K562 (cell line): ENCODE results near the gene ZDHHC18. TPM values are rescaled to one million over a fixed set of nuclear protein-coding genes. Genes with fewer than 3 reads are reported as not detected.

Source experiments
- CUX1 ChIP-seq: fragments of 200-800 bp; sonication (Bioruptor generic); IDR thresholded peaks from 2 replicates; pipeline ENCODE4 v1.6.1; 2016; ENCODE audit warnings: missing genetic modification characterization, missing compliant biosample characterization
- ETS2 ChIP-seq: IDR thresholded peaks from 2 replicates; pipeline ENCODE4 v1.6.1; 2016; ENCODE audit warnings: borderline replicate concordance, missing genetic modification characterization, mild to moderate bottlenecking, moderate library complexity, missing compliant biosample characterization; ENCODE audit not compliant: poor library complexity, severe bottlenecking
- FOXP1 ChIP-seq: sonication (generic); formaldehyde crosslinking; IDR thresholded peaks from 2 replicates; pipeline ENCODE4 v1.8.0; 2022; ENCODE audit warnings: mild to moderate bottlenecking, missing genetic modification reagents
- HLTF ChIP-seq: fragments of 450-650 bp; IDR thresholded peaks from 2 replicates; pipeline ENCODE4 v1.6.1; 2016
- IRF9 ChIP-seq: fragments of 450-650 bp; IDR thresholded peaks from 2 replicates; pipeline ENCODE4 v1.6.1; 2016; ENCODE audit warnings: missing biosample characterization, missing genetic modification characterization
- KAT8 ChIP-seq: fragments of 450-650 bp; IDR thresholded peaks from 2 replicates; pipeline ENCODE4 v1.6.1; 2016; ENCODE audit warnings: low read depth, mild to moderate bottlenecking
- MECOM ChIP-seq: fragments of 250-450 bp; sonication (Bioruptor Pico); IDR thresholded peaks from 2 replicates; pipeline ENCODE4 v1.8.0; 2022; ENCODE audit warnings: inconsistent platforms
- MTA2 ChIP-seq: fragments of 450-650 bp; IDR thresholded peaks from 2 replicates; pipeline ENCODE4 v1.6.1; 2016; ENCODE audit warnings: low read depth
- NCOA1 ChIP-seq: fragments of 450-650 bp; IDR thresholded peaks from 2 replicates; pipeline ENCODE4 v1.6.1; 2016; ENCODE audit warnings: low read depth
- NFIC ChIP-seq: fragments of 450-650 bp; IDR thresholded peaks from 2 replicates; pipeline ENCODE4 v1.6.1; 2017; ENCODE audit warnings: mild to moderate bottlenecking, inconsistent platforms
- NUFIP1 ChIP-seq: fragments of 450-650 bp; IDR thresholded peaks from 2 replicates; pipeline ENCODE4 v1.6.1; 2018; ENCODE audit not compliant: partially characterized antibody
- PYGO2 ChIP-seq: fragments of 450-650 bp; IDR thresholded peaks from 2 replicates; pipeline ENCODE4 v1.6.1; 2016; ENCODE audit warnings: mild to moderate bottlenecking, missing genetic modification characterization, moderate library complexity, missing compliant biosample characterization
- SMARCA5 ChIP-seq: fragments of 450-650 bp; IDR thresholded peaks from 2 replicates; pipeline ENCODE4 v1.6.1; 2016
- TGIF2 ChIP-seq: sonication (generic); formaldehyde crosslinking; IDR thresholded peaks from 2 replicates; pipeline ENCODE4 v1.8.1; 2022; ENCODE audit warnings: mild to moderate bottlenecking, missing genetic modification reagents, moderate library complexity
- TRIM28 ChIP-seq: fragments of 450-650 bp; IDR thresholded peaks from 2 replicates; pipeline ENCODE4 v1.6.1; 2017
- ZBTB17 ChIP-seq: fragments of 450-650 bp; formaldehyde crosslinking; IDR thresholded peaks from 2 replicates; pipeline ENCODE4 v1.4.0; 2020; ENCODE audit warnings: mild to moderate bottlenecking
- ZKSCAN3 ChIP-seq: fragments of 250-450 bp; sonication (Bioruptor Pico); IDR thresholded peaks from 2 replicates; pipeline ENCODE4 v1.4.0; 2020
- ZNF277 ChIP-seq: fragments of 250-450 bp; sonication (Bioruptor Pico); IDR thresholded peaks from 2 replicates; pipeline ENCODE4 v1.8.0; 2022; ENCODE audit warnings: inconsistent platforms, mild to moderate bottlenecking, moderate library complexity, borderline replicate concordance
- ZNF512 ChIP-seq: IDR thresholded peaks from 2 replicates; pipeline ENCODE4 v1.6.1; 2016; ENCODE audit warnings: missing genetic modification characterization, missing compliant biosample characterization
- ZNF707 ChIP-seq: fragments of 250-450 bp; sonication (Bioruptor Pico); conservative IDR thresholded peaks from 2 replicates; pipeline ENCODE4 v1.8.0; 2022; ENCODE audit warnings: inconsistent platforms, mild to moderate bottlenecking, moderate library complexity
- polyA plus RNA-seq, 8 experiments: library from polyadenylated mRNA; depleted of rRNA in 4 of 8; stranded (reverse) in 5 of 8; unstranded in 3 of 8; fragments of >200 nt; fragmentation: Nextera tagmentation in 2 of 8; fragmentation: Illumina TruSeq in 1 of 8; extraction: Ambion mirVana in 2 of 8; extraction: Trizol in 1 of 8; gene quantifications; 2 replicates each; pipeline versions ENCODE4 v1.2.1 to v1.2.3, GENCODE V29; 2011 to 2014; ENCODE audit warnings: inconsistent platforms in 1 of 8, missing spikeins in 1 of 8
- total RNA-seq, 7 experiments: library from RNA; depleted of rRNA in 6 of 7; stranded (reverse); fragments of >200 nt in 6 of 7; fragmentation: Illumina TruSeq in 2 of 7; extraction: Trizol in 2 of 7; gene quantifications; 2 replicates each; pipeline versions ENCODE4 v1.2.1 to v1.2.3, GENCODE V29; 2011 to 2021; ENCODE audit warnings: low replicate concordance in 1 of 7

Gene ZDHHC18
- total and polyA plus RNA-seq, 9 of the 15 experiments (the other 6 are each of a cell fraction or from before 2014, with no cell fraction given), result 0.42 to 35.6 (median 15.8) TPM

- no peak for TF ChIP-seq NUFIP1
- TF ChIP-seq ZNF277 (CRISPR knock-in tag), result no peak
- TF ChIP-seq NCOA1, result no peak; the same call in 1 of the 2 replicates
- peak; percentile 99 for TF ChIP-seq NFIC
- TF ChIP-seq IRF9 (tag), result no peak
- no peak for TF ChIP-seq SMARCA5
- TF ChIP-seq TRIM28, result no peak
- no peak for TF ChIP-seq ZNF707
- TF ChIP-seq TGIF2 (CRISPR knock-in tag), result no peak
- TF ChIP-seq HLTF, result no peak
- no peak for TF ChIP-seq FOXP1 (CRISPR knock-in tag)
- TF ChIP-seq PYGO2 (tag), result no peak
- no peak for TF ChIP-seq ZNF512
- no peak for TF ChIP-seq CUX1
- TF ChIP-seq ZBTB17 (CRISPR knock-in tag), result no peak
- TF ChIP-seq KAT8, result no peak
- TF ChIP-seq MTA2, result no peak
- no peak for TF ChIP-seq MECOM
- no peak for TF ChIP-seq ETS2 (tag)
- TF ChIP-seq ZKSCAN3, result no peak
Measured at GRCh38 chr1:26862781-26863684, 36.5 kb downstream of the ZDHHC18 start, which contains the start of gene SFN (continued).
